Measurements from ENCODE around the gene ANKS1B.

GRCh38 chr12:98916106-98916505, 1068.6 kb downstream of the ANKS1B start:
- TF ChIP-seq, protein P1, sequence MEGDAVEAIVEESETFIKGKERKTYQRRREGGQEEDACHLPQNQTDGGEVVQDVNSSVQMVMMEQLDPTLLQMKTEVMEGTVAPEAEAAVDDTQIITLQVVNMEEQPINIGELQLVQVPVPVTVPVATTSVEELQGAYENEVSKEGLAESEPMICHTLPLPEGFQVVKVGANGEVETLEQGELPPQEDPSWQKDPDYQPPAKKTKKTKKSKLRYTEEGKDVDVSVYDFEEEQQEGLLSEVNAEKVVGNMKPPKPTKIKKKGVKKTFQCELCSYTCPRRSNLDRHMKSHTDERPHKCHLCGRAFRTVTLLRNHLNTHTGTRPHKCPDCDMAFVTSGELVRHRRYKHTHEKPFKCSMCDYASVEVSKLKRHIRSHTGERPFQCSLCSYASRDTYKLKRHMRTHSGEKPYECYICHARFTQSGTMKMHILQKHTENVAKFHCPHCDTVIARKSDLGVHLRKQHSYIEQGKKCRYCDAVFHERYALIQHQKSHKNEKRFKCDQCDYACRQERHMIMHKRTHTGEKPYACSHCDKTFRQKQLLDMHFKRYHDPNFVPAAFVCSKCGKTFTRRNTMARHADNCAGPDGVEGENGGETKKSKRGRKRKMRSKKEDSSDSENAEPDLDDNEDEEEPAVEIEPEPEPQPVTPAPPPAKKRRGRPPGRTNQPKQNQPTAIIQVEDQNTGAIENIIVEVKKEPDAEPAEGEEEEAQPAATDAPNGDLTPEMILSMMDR (IDR thresholded peaks at IDR 0.05; ENCODE audit: insufficient read depth, low read depth, low read length): no peak
- TF ChIP-seq EZH2 (IDR thresholded peaks at IDR 0.05; ENCODE audit: insufficient read depth, low read length): no peak
